ENCODE results near the gene LHX8.

DNA sequence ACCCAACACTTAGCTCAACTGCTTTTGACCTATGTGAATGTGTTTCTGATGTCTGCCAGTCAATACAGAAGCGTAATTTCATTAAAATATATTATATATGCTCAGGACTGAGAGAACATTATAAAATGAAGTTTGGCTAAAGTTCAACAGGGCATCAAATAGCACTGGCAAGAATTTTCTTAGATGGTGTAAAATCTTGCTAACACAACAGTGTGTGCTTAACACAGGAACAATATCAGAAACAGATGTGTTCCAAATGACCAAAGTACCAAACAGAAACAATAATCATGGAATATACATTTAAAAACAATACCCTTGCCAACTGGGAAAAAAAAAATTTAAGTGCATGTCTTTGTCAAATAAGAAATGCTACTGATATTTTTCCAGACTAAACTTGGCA is 10.4 kb upstream of the LHX8 start:
- no peak for TF ChIP-seq WIZ (CRISPR knock-in tag; IDR thresholded peaks at IDR 0.05)
- no peak for TF ChIP-seq KLF9 (CRISPR knock-in tag; IDR thresholded peaks at IDR 0.05; ENCODE audit: low read depth)
- no peak for TF ChIP-seq RAD21 (CRISPR knock-in tag; IDR thresholded peaks at IDR 0.05)
- TF ChIP-seq FOSL2 (CRISPR knock-in tag; IDR thresholded peaks at IDR 0.05): no peak
- no peak for TF ChIP-seq TCF12 (IDR thresholded peaks at IDR 0.05)
- no peak for TF ChIP-seq TCF12 (CRISPR knock-in tag; IDR thresholded peaks at IDR 0.05)
- TF ChIP-seq THAP11 (CRISPR knock-in tag; IDR thresholded peaks at IDR 0.05): no peak
- no peak for TF ChIP-seq ATF3 (CRISPR knock-in tag; IDR thresholded peaks at IDR 0.05)
- TF ChIP-seq JUN (CRISPR knock-in tag; IDR thresholded peaks at IDR 0.05): no peak
- no peak for TF ChIP-seq ZNF788 (CRISPR knock-in tag; IDR thresholded peaks at IDR 0.05; ENCODE audit: borderline replicate concordance)
- no peak for TF ChIP-seq AFF4 (CRISPR knock-in tag; IDR thresholded peaks at IDR 0.05)
- no peak for TF ChIP-seq ZBTB8A (CRISPR knock-in tag; IDR thresholded peaks at IDR 0.05; ENCODE audit: borderline replicate concordance, low read depth)
- TF ChIP-seq ZBTB7A (CRISPR knock-in tag; IDR thresholded peaks at IDR 0.05): no peak
- no peak for TF ChIP-seq HHEX (CRISPR knock-in tag; IDR thresholded peaks at IDR 0.05)
- no peak for TF ChIP-seq POLR2A (IDR thresholded peaks at IDR 0.05; ENCODE audit: insufficient read depth in 1 of 2, low read depth in 2 of 2, low read length in 2 of 2)

Data from HepG2 (cell line).